Urothelium cell line (cell line): ENCODE measurements around the gene SLC6A12.
A peak's percentile ranks its signal among the peaks of the same experiment; 100 is the strongest.
"Not testable (repeated sequence)": the region's sequence is repeated elsewhere in the genome, so short reads cannot be mapped to it uniquely, and the experiment has no call there.

ENCODE experiments used
- DNase-seq: peaks from one replicate; pipeline ENCODE4 v3.0.0; 2011; ENCODE audit warnings: low spot score, mixed read lengths
- FAIRE-seq: peaks from 2 replicates; lab custom pipeline; 2011; peaks lifted over from hg19 to GRCh38; lab: Jason Lieb, UNC

Gene SLC6A12

GRCh38 chr12:218728-219590 lies 5.0 kb upstream of the SLC6A12 start:
- DNase-seq (no peak), FAIRE-seq (peak; percentile 35)

GRCh38 chr12:218221-218620 lies 4.3 kb upstream of the SLC6A12 start:
- FAIRE-seq (peak; percentile 17), DNase-seq (no peak)

- FAIRE-seq, DNase-seq: not testable (repeated sequence)
These were observed 3.1 kb upstream of the SLC6A12 start for GRCh38 chr12:217029-217428.

GRCh38 chr12:215116-215515 lies 1.2 kb upstream of the SLC6A12 start:
- DNase-seq, result no peak
- FAIRE-seq, result no peak

GRCh38 chr12:213527-213932 lies 427 bp downstream of the SLC6A12 start:
- FAIRE-seq (no peak), DNase-seq (no peak)

- no peak for FAIRE-seq
- DNase-seq, result no peak
These were observed 1.0 kb downstream of the SLC6A12 start for GRCh38 chr12:212715-213526.

- FAIRE-seq, result no peak
- no peak for DNase-seq
These were observed 1.6 kb downstream of the SLC6A12 start for GRCh38 chr12:212415-212714.

GRCh38 chr12:211639-212414 lies 2.1 kb downstream of the SLC6A12 start:
- DNase-seq, result no peak
- no peak for FAIRE-seq

- FAIRE-seq (no peak), DNase-seq (no peak)
These were observed 2.9 kb downstream of the SLC6A12 start for GRCh38 chr12:211142-211465.

- no peak for FAIRE-seq
- no peak for DNase-seq
These were observed 3.4 kb downstream of the SLC6A12 start for GRCh38 chr12:210277-211141.

- no peak for FAIRE-seq
- no peak for DNase-seq
These were observed 4.1 kb downstream of the SLC6A12 start for GRCh38 chr12:209851-210250.

GRCh38 chr12:209246-209645 lies 4.7 kb downstream of the SLC6A12 start:
- FAIRE-seq (no peak), DNase-seq (no peak)

- DNase-seq (no peak), FAIRE-seq (no peak)
These were observed 5.1 kb downstream of the SLC6A12 start for GRCh38 chr12:208813-209212.

- FAIRE-seq, result no peak
- DNase-seq, result no peak
These were observed 6.2 kb downstream of the SLC6A12 start for GRCh38 chr12:207804-208203.

GRCh38 chr12:206746-207440 lies 7.1 kb downstream of the SLC6A12 start:
- FAIRE-seq (no peak), DNase-seq (no peak)

GRCh38 chr12:205026-205425 lies 8.9 kb downstream of the SLC6A12 start:
- FAIRE-seq (no peak), DNase-seq (no peak)

- DNase-seq, result no peak
- FAIRE-seq, result no peak
These were observed 9.7 kb downstream of the SLC6A12 start for GRCh38 chr12:204261-204678.

- DNase-seq (no peak), FAIRE-seq (no peak)
These were observed 10.3 kb downstream of the SLC6A12 start for GRCh38 chr12:203462-204260.

- no peak for DNase-seq
- FAIRE-seq, result no peak
These were observed 10.9 kb downstream of the SLC6A12 start for GRCh38 chr12:203074-203461.
